Endometrial microvascular endothelial cells (primary cell): ENCODE measurements around the gene TICRR. TPM values are rescaled to one million over a fixed set of nuclear protein-coding genes. Genes with fewer than 3 reads are reported as not detected.

Experiments used
- in situ Hi-C: cut with HindIII; loops from 2 replicates; pipeline ENCODE4 v1.10.0; 2017; ENCODE audit warnings: low sequenced_read_pairs, low pct_unique_long_range_greater_than_20kb; ENCODE audit errors: inconsistent ontology term
- total RNA-seq: library from RNA; depleted of rRNA; stranded (reverse); fragments of >200 nt; gene quantifications from one replicate; pipeline ENCODE4 v1.2.3, GENCODE V29; 2015; ENCODE audit errors: inconsistent ontology term

Gene TICRR
- total RNA-seq, 1 donor from 2014 or later, result 6.9 TPM

GRCh38 chr15:89666858-89667705 is 91.8 kb downstream of the TICRR start:
- in situ Hi-C loops, result no loop called here

GRCh38 chr15:89667706-89667960 is 92.4 kb downstream of the TICRR start:
- in situ Hi-C loops, result no loop called here

- in situ Hi-C loops, result no loop called here
Observed at GRCh38 chr15:89668171-89668570, 92.9 kb downstream of the TICRR start.

GRCh38 chr15:89669309-89669865 is 94.1 kb downstream of the TICRR start:
- in situ Hi-C loops, result no loop called here

- in situ Hi-C loops, result no loop called here
Observed at GRCh38 chr15:89669941-89670340, 94.7 kb downstream of the TICRR start.

- in situ Hi-C loops, result no loop called here
Observed at GRCh38 chr15:89670971-89671560, 95.8 kb downstream of the TICRR start.

GRCh38 chr15:89671687-89672086 is 96.4 kb downstream of the TICRR start:
- in situ Hi-C loops, result no loop called here

GRCh38 chr15:89672221-89673164 is 97.2 kb downstream of the TICRR start:
- in situ Hi-C loops, result no loop called here

- in situ Hi-C loops, result no loop called here
Observed at GRCh38 chr15:89673165-89673512, 97.9 kb downstream of the TICRR start.

GRCh38 chr15:89674526-89674925 is 99.3 kb downstream of the TICRR start:
- in situ Hi-C loops, result no loop called here

GRCh38 chr15:89675606-89676005 is 100.3 kb downstream of the TICRR start:
- in situ Hi-C loops, result no loop called here

GRCh38 chr15:89677381-89677780 is 102.1 kb downstream of the TICRR start:
- in situ Hi-C loops, result no loop called here

Other genes with a start within 250 kb of the TICRR start
- 66.6 TPM for gene POLG, start 240.6 kb upstream of the TICRR start, total RNA-seq
- gene RHCG, start 78.9 kb upstream of the TICRR start, total RNA-seq, result not detected
- 5.9 TPM for gene KIF7, start 80.0 kb downstream of the TICRR start, total RNA-seq
- gene PLIN1, start 103.9 kb downstream of the TICRR start, total RNA-seq, result 0.19 TPM
- gene PEX11A, start 115.3 kb downstream of the TICRR start, total RNA-seq, result 4.8 TPM
- 0.19 TPM for gene WDR93, start 115.3 kb downstream of the TICRR start, total RNA-seq
- 0.46 TPM for gene MESP1, start 175.8 kb downstream of the TICRR start, total RNA-seq
- not detected for gene MESP2, start 200.9 kb downstream of the TICRR start, total RNA-seq
- gene ANPEP, start 239.4 kb downstream of the TICRR start, total RNA-seq, result 134 TPM